ENCODE data around the gene MYO9B. TPM values are rescaled to one million over a fixed set of nuclear protein-coding genes. Genes with fewer than 3 reads are reported as not detected.

Gene MYO9B
- total RNA-seq, 1 experiment from 2014 or later: 68.3 TPM

GRCh38 chr19:17125728-17126677 is 50.4 kb downstream of the MYO9B start:
- Histone ChIP-seq H3K9me2 (replicated peaks; ENCODE audit: low read length) (no peaks in the 10 kb centered on the region), H3K9ac (ENCODE audit: low read length) (no peak overlapping the region), H3K9me3 (ENCODE audit: low read length) (no peaks in the 10 kb centered on the region), H3F3A (ENCODE audit: low read length, unreplicated experiment) (no peaks in the 10 kb centered on the region), H3K27ac (ENCODE audit: low read length) (no peak overlapping the region), H3K79me2 (ENCODE audit: low read length) (no peaks in the 10 kb centered on the region), H3K27me3 (ENCODE audit: low read length) (no peaks in the 10 kb centered on the region), H4K20me1 (ENCODE audit: low read length) (no peaks in the 10 kb centered on the region), H3K4me1 (ENCODE audit: insufficient read depth, low read length) (no peaks in the 10 kb centered on the region), H2AFZ (ENCODE audit: low read length) (no peak overlapping the region), H3K4me3 (ENCODE audit: low read length) (no peak overlapping the region), H3K36me3 (ENCODE audit: low read depth, low read length) (no peaks in the 10 kb centered on the region), H3K4me2 (ENCODE audit: low read length) (no peak overlapping the region)
- ATAC-seq: no peak
- ChIA-PET POLR2A (ENCODE audit: unreplicated experiment) (no interaction called here), CTCF (no interaction called here)
- BruUV-seq (replicated peaks): no TSS peak
- TF ChIP-seq EZH2 (IDR thresholded peaks at IDR 0.05; ENCODE audit: low read length, unreplicated experiment): no peak
- TF ChIP-seq CTCF (conservative IDR thresholded peaks at IDR 0.05; ENCODE audit: low read depth, low read length): no peak
- TF ChIP-seq EZH2phosphoT487 (IDR thresholded peaks at IDR 0.05; ENCODE audit: borderline replicate concordance, low read length): no peak
- no peak for DNase-seq
- intact Hi-C loops (cut with micrococcal nuclease): no loop called here

- TF ChIP-seq EZH2 (IDR thresholded peaks at IDR 0.05; ENCODE audit: low read length, unreplicated experiment): no peak
- POLR2A ChIA-PET (ENCODE audit: unreplicated experiment): no interaction called here
- DNase-seq (no peak), ATAC-seq (no peak)
- no TSS peak for BruUV-seq (replicated peaks)
- Histone ChIP-seq H3K36me3 (ENCODE audit: low read depth, low read length) (no peaks in the 10 kb centered on the region), H3K79me2 (ENCODE audit: low read length) (no peaks in the 10 kb centered on the region), H3K9ac (ENCODE audit: low read length) (no peak overlapping the region), H3K4me2 (ENCODE audit: low read length) (no peak overlapping the region), H3F3A (ENCODE audit: low read length, unreplicated experiment) (no peaks in the 10 kb centered on the region), H2AFZ (ENCODE audit: low read length) (no peak overlapping the region), H3K4me3 (ENCODE audit: low read length) (no peak overlapping the region), H3K9me2 (replicated peaks; ENCODE audit: low read length) (no peaks in the 10 kb centered on the region), H3K4me1 (ENCODE audit: insufficient read depth, low read length) (no peaks in the 10 kb centered on the region), H3K9me3 (ENCODE audit: low read length) (no peaks in the 10 kb centered on the region), H3K27me3 (ENCODE audit: low read length) (no peaks in the 10 kb centered on the region), H3K27ac (ENCODE audit: low read length) (no peak overlapping the region), H4K20me1 (ENCODE audit: low read length) (no peaks in the 10 kb centered on the region)
- intact Hi-C loops (cut with micrococcal nuclease): no loop called here
- CTCF ChIA-PET: no interaction called here
These were observed 52.1 kb downstream of the MYO9B start for GRCh38 chr19:17127671-17128070.

GRCh38 chr19:17128403-17128802 is 52.8 kb downstream of the MYO9B start:
- no peak for ATAC-seq
- H3K9me3 ChIP-seq (ENCODE audit: low read length): no peaks in the 10 kb centered on the region
- no peaks in the 10 kb centered on the region for H3K27me3 ChIP-seq (ENCODE audit: low read length)
- no peaks in the 10 kb centered on the region for H4K20me1 ChIP-seq (ENCODE audit: low read length)
- no peak for TF ChIP-seq EZH2 (IDR thresholded peaks at IDR 0.05; ENCODE audit: low read length, unreplicated experiment)
- no peak for TF ChIP-seq EZH2phosphoT487 (IDR thresholded peaks at IDR 0.05; ENCODE audit: borderline replicate concordance, low read length)
- TF ChIP-seq CTCF (conservative IDR thresholded peaks at IDR 0.05; ENCODE audit: low read depth, low read length): no peak
- H2AFZ ChIP-seq (ENCODE audit: low read length): no peak overlapping the region
- H3K9me2 ChIP-seq (replicated peaks; ENCODE audit: low read length): no peaks in the 10 kb centered on the region
- H3K4me1 ChIP-seq (ENCODE audit: insufficient read depth, low read length): no peaks in the 10 kb centered on the region
- no peak overlapping the region for H3K4me2 ChIP-seq (ENCODE audit: low read length)
- no peaks in the 10 kb centered on the region for H3K79me2 ChIP-seq (ENCODE audit: low read length)
- ChIA-PET POLR2A (ENCODE audit: unreplicated experiment) (no interaction called here), CTCF (no interaction called here)
- intact Hi-C loops (cut with micrococcal nuclease): no loop called here
- H3K27ac ChIP-seq (ENCODE audit: low read length): no peak overlapping the region
- H3K4me3 ChIP-seq (ENCODE audit: low read length): no peak overlapping the region
- BruUV-seq (replicated peaks): no TSS peak
- H3K9ac ChIP-seq (ENCODE audit: low read length): no peak overlapping the region
- H3F3A ChIP-seq (ENCODE audit: low read length, unreplicated experiment): no peaks in the 10 kb centered on the region
- DNase-seq: no peak
- H3K36me3 ChIP-seq (ENCODE audit: low read depth, low read length): no peaks in the 10 kb centered on the region
